ENCODE results near the gene SORL1.

Gene SORL1

DNA sequence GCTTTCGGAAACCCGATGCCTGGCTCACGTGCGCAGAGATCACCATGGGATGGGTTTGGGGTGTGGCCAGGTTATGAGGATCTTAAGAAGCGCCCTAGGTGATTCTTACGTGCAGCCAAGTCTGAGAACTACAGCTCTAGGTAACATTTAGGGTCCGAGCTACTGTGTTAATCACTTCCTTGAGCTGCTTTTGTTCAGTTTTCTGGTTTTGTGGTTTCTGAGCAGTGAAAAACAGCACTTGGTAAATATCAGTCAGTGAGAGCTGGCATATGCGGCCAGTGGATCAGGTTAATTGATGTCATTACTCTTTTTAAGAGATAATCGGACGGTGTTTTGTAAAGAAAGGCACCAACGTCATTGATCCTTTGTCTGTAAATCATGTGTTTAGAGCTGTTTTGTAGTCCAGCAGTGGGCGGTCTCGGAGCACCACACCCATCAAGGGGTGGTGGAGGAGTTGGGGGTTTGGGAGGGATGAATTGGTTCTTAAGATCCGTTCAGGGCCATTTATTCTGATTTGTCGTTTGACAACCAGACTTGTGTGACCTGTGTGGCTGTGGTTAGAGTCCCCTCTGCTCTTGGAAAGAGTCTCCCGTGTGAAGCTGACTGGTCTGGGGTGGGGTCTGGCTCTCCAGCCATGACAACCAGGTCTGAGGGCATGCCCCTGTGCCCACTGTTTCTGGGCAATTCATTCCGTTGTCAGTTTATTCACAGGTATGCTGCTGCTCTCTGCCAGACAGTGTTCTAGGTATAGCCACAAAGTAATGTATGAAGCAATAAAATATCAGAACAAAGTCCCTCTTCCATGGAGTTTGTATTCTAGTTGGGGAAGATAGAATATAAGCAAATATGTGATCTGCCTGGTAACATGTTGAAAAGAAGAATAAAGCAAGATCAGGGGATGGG is 62.6 kb downstream of the SORL1 start:
- no peaks in the 10 kb centered on the region for H3K27me3 ChIP-seq (ENCODE audit: low read depth, low read length)
- peaks cover 0 to 3% of the 10 kb centered on the region in 2 donors for H3K36me3 ChIP-seq (ENCODE audit: control insufficient read depth in 1 of 2, insufficient read depth in 2 of 2, low read length in 2 of 2)
- no peaks in the 10 kb centered on the region for H3K4me1 ChIP-seq (ENCODE audit: control insufficient read depth in 1 of 2, insufficient read depth in 2 of 2, low read length in 2 of 2)
- H3K27ac ChIP-seq (ENCODE audit: low read length), result no peak overlapping the region
- no peak overlapping the region for H3K4me3 ChIP-seq (ENCODE audit: low read depth in 1 of 2, low read length in 2 of 2)
- no peaks in the 10 kb centered on the region for H3K9me3 ChIP-seq (ENCODE audit: control insufficient read depth in 1 of 2, low read length in 2 of 2)

DNA sequence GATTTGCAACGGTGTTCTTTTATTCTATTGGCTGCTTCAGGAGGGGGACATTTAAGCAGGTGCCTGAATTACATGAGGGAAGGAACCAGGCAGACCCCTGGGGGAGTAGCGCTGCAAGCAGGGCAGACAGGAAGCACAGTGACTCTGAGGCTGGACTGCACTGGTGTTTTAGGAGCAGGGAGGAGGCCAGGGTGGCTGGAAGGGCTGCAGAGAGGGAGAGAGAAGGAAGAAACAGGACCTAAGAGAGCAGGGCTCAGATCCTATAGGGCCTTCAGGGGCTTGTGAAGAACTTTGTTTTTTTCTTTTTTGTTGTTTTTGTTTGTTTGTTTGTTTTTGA is 63.2 kb downstream of the SORL1 start:
- H3K27ac ChIP-seq (ENCODE audit: low read length), result no peak overlapping the region
- H3K4me3 ChIP-seq (ENCODE audit: low read depth in 1 of 2, low read length in 2 of 2), result no peak overlapping the region
- no peaks in the 10 kb centered on the region for H3K27me3 ChIP-seq (ENCODE audit: low read depth, low read length)
- peaks cover 0 to 3% of the 10 kb centered on the region in 2 donors for H3K36me3 ChIP-seq (ENCODE audit: control insufficient read depth in 1 of 2, insufficient read depth in 2 of 2, low read length in 2 of 2)
- H3K4me1 ChIP-seq (ENCODE audit: control insufficient read depth in 1 of 2, insufficient read depth in 2 of 2, low read length in 2 of 2), result peaks cover 0 to 2% of the 10 kb centered on the region in 2 donors
- H3K9me3 ChIP-seq (ENCODE audit: control insufficient read depth in 1 of 2, low read length in 2 of 2), result no peaks in the 10 kb centered on the region

DNA sequence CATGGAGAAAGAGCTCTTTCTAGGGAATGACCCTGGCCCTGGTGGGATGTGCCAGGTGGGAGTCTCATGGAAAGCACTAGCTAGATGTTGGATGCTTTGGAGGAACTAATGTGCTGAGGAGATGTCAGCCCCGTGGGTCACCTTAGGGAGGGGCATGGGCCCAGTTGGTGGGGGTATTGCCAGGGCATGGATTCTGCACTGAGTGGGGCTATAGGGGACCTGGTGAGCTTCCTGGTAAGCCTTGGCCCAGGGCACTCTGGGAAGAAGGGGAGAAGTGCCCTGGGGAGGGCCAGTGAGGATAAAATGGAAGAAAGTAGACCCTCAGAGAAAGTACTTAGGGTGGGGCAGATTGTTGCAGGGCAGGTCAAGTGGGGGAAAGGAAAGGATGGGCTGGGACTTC is 65.9 kb downstream of the SORL1 start:
- Histone ChIP-seq H3K4me3 (ENCODE audit: low read depth in 1 of 2, low read length in 2 of 2) (no peak overlapping the region), H3K27me3 (ENCODE audit: low read depth, low read length) (no peaks in the 10 kb centered on the region), H3K4me1 (ENCODE audit: control insufficient read depth in 1 of 2, insufficient read depth in 2 of 2, low read length in 2 of 2) (peaks cover 0 to 9% of the 10 kb centered on the region in 2 donors), H3K27ac (ENCODE audit: low read length) (no peak overlapping the region), H3K36me3 (ENCODE audit: control insufficient read depth in 1 of 2, insufficient read depth in 2 of 2, low read length in 2 of 2) (peaks cover 0 to 6% of the 10 kb centered on the region in 2 donors), H3K9me3 (ENCODE audit: control insufficient read depth in 1 of 2, low read length in 2 of 2) (no peaks in the 10 kb centered on the region)

DNA sequence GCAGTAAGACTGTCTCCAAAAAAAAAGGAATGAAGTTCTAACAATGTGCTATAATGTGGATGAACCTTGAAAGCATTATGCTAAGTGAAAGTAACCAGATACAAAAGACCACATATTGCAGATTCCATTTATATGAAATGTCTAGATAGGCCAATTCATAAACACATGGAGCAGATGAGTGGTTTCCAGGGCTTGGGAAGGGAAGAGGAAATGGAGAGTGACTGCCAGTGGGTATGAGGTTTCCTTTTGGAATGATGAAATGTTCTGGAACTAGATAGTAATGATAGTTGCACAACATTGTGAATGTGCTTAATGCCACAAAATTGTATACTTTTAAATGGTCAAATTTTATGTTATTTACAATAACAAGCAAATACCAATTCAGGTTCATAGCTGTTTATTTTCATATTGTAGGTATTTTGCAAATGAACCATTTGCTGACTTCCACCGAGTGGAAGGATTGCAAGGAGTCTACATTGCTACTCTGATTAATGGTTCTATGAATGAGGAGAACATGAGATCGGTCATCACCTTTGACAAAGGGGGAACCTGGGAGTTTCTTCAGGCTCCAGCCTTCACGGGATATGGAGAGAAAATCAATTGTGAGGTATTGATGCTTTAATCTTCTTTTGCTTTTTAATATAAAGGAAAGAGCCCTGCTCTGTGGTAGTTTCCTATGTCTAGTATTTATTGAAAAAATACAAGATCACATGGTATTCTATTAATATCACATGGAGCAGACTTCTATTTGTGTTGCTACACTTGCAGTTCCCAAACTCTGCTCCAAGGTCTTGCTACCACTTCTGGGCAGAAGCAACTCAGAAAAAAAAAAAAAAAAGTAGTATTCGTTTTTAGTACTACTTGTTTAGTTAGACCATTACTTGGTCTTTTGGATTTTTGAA is 68.4 kb downstream of the SORL1 start:
- H3K36me3 ChIP-seq (ENCODE audit: control insufficient read depth in 1 of 2, insufficient read depth in 2 of 2, low read length in 2 of 2), result peaks cover 3 to 4% of the 10 kb centered on the region in 2 donors
- no peak overlapping the region for H3K4me3 ChIP-seq (ENCODE audit: low read depth in 1 of 2, low read length in 2 of 2)
- H3K9me3 ChIP-seq (ENCODE audit: control insufficient read depth in 1 of 2, low read length in 2 of 2), result peaks cover 4 to 6% of the 10 kb centered on the region in 2 donors
- no peak overlapping the region for H3K27ac ChIP-seq (ENCODE audit: low read length)
- peaks cover 0 to 9% of the 10 kb centered on the region in 2 donors for H3K4me1 ChIP-seq (ENCODE audit: control insufficient read depth in 1 of 2, insufficient read depth in 2 of 2, low read length in 2 of 2)
- no peaks in the 10 kb centered on the region for H3K27me3 ChIP-seq (ENCODE audit: low read depth, low read length)

DNA sequence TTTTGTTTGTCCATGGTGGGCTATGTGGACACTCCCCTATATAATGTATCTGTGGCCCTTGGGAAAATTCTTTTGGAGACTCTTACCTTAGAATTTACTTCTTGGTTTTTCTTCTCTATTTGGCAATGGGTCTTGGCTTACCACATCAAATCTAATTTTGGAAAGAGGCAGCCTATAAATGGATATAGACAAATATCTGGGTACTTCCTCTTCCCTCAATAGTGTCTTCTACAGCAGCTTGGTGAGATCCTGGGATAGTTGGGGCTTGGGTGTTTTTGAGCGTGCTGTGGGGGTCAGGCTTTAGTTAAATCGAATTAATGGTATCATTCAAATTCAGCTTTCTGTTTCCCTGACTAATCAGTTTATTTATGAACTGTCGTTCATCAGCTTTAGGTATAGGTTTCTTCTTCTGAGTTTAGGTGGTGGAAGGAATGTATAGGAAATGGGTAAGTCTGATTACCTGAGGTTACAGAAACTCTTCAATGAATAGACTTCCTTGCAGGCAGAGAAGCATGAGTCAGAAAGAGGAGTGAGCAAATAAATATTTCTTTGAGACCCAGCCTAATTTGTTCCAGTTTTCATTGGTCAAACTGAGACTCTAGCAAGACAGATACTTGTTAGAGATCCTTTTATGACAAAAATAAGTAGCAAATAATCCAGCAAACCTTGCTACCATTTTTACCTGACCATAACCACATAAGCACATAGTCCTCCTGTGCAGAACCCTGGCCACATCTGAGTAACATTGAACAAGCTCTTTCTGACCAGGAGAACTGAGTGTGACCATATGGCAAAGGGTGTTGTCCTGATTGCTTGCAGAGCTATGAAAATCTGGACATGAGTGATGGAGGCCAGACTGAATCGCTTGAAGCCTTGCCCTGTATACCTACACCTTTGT is 69.3 kb downstream of the SORL1 start:
- Histone ChIP-seq H3K4me3 (ENCODE audit: low read depth in 1 of 2, low read length in 2 of 2) (no peak overlapping the region), H3K4me1 (ENCODE audit: control insufficient read depth in 1 of 2, insufficient read depth in 2 of 2, low read length in 2 of 2) (peaks cover 0 to 9% of the 10 kb centered on the region in 2 donors), H3K27ac (ENCODE audit: low read length) (no peak overlapping the region), H3K27me3 (ENCODE audit: low read depth, low read length) (no peaks in the 10 kb centered on the region), H3K36me3 (ENCODE audit: control insufficient read depth in 1 of 2, insufficient read depth in 2 of 2, low read length in 2 of 2) (peaks cover 3 to 4% of the 10 kb centered on the region in 2 donors), H3K9me3 (ENCODE audit: control insufficient read depth in 1 of 2, low read length in 2 of 2) (peaks cover 4 to 7% of the 10 kb centered on the region in 2 donors)

DNA sequence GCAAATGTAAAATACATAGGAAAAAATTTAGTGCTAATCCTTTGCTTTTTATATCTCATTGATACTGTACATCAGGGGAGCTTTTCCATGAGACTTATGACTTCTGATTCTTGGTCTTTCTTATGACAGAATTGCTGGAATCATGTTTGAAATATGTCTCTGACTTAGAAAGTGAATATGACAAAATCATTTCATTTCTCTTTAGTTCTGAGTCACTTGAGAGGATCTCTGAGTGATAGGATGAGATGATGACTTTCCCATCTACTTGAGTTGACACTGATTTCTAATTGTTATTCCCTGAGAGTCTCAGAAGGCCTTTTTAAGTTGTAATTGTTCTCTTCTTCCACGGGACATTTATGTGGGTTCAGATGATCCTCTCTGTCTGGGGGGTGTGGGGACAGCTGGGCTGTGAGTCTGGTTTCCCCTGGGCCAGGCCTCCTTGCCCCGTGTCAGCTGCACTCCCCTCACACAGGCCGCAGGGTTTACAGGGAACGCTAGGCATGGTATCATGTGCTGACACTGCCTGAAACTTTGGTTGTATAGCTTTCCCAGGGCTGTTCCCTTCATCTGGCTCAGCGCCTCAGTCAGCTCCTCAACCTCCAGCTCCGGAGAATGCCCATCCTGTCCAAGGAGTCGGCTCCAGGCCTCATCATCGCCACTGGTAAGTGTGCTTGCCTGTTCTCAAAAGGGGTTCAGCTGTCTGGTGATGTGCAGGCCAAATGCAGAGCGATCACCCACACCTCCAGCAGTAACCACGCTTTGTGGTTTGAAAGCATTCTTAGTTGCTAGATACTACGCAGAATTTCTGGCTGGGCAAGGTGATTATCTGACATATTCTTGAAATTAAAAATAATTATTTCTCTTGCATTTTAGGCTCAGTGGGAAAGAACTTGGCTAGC is 70.2 kb downstream of the SORL1 start:
- Histone ChIP-seq H3K36me3 (ENCODE audit: control insufficient read depth in 1 of 2, insufficient read depth in 2 of 2, low read length in 2 of 2) (peaks cover 3 to 4% of the 10 kb centered on the region in 2 donors), H3K27ac (ENCODE audit: low read length) (no peak overlapping the region), H3K9me3 (ENCODE audit: control insufficient read depth in 1 of 2, low read length in 2 of 2) (peaks cover 4 to 7% of the 10 kb centered on the region in 2 donors), H3K4me1 (ENCODE audit: control insufficient read depth in 1 of 2, insufficient read depth in 2 of 2, low read length in 2 of 2) (peaks cover 0 to 9% of the 10 kb centered on the region in 2 donors), H3K4me3 (ENCODE audit: low read depth in 1 of 2, low read length in 2 of 2) (no peak overlapping the region), H3K27me3 (ENCODE audit: low read depth, low read length) (no peaks in the 10 kb centered on the region)

DNA sequence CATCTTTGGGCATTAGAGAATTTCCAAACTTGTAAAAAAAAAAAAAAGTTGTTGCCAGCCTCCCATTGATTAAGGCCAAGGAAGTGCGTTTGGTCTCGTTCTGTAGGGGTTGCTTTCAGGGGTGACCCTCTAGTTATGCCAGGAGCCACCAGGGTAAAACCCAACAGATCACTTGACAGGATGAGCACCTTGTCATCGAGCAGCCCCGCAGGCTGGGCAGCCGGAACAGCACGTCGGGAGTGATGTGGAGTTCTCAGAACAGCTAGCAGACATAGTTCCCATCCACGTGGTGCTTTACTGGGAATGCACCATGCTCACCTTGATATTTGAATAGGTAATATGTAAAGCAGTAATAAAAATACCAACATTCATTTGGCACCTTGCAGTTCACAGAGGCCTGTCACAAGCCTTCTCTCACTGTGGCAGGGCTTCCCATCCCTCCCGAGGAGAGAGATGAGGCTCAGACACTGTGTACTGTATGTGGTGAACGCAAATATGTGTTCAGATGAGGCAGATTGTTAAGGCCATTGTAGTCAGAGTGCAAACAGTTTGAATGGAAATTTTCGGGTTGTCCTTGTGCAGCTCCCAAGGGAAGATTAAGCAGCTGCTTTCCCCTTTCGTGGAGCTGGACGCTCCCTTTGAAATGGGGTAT is 71.6 kb downstream of the SORL1 start:
- H3K27me3 ChIP-seq (ENCODE audit: low read depth, low read length), result no peaks in the 10 kb centered on the region
- peaks cover 3 to 4% of the 10 kb centered on the region in 2 donors for H3K36me3 ChIP-seq (ENCODE audit: control insufficient read depth in 1 of 2, insufficient read depth in 2 of 2, low read length in 2 of 2)
- no peak overlapping the region for H3K4me3 ChIP-seq (ENCODE audit: low read depth in 1 of 2, low read length in 2 of 2)
- peaks cover 0 to 9% of the 10 kb centered on the region in 2 donors for H3K4me1 ChIP-seq (ENCODE audit: control insufficient read depth in 1 of 2, insufficient read depth in 2 of 2, low read length in 2 of 2)
- peaks cover 4 to 7% of the 10 kb centered on the region in 2 donors for H3K9me3 ChIP-seq (ENCODE audit: control insufficient read depth in 1 of 2, low read length in 2 of 2)
- H3K27ac ChIP-seq (ENCODE audit: low read length), result no peak overlapping the region

DNA sequence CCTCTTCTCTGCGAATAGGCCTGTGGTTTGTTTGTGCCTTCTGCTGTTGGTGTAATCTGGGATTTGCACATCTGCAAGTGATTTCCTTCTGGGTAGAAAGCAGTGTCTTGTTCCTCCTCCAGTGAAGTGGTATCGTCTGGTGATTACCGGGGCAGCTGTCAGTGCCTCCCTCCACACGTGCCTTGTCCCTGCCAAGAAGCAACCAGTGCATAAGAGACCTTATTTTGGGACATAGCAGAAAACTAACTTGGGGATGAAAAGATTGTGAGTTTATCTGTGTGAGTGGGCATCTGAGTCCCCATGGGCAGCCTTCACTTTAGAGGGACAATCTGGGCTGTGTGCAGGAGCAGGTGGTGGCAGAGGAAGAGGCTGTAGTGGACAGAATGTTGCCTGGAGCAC is 72.1 kb downstream of the SORL1 start:
- peaks cover 4 to 7% of the 10 kb centered on the region in 2 donors for H3K9me3 ChIP-seq (ENCODE audit: control insufficient read depth in 1 of 2, low read length in 2 of 2)
- peaks cover 0 to 9% of the 10 kb centered on the region in 2 donors for H3K4me1 ChIP-seq (ENCODE audit: control insufficient read depth in 1 of 2, insufficient read depth in 2 of 2, low read length in 2 of 2)
- peaks cover 3 to 4% of the 10 kb centered on the region in 2 donors for H3K36me3 ChIP-seq (ENCODE audit: control insufficient read depth in 1 of 2, insufficient read depth in 2 of 2, low read length in 2 of 2)
- no peak overlapping the region for H3K27ac ChIP-seq (ENCODE audit: low read length)
- H3K4me3 ChIP-seq (ENCODE audit: low read depth in 1 of 2, low read length in 2 of 2), result no peak overlapping the region
- no peaks in the 10 kb centered on the region for H3K27me3 ChIP-seq (ENCODE audit: low read depth, low read length)

DNA sequence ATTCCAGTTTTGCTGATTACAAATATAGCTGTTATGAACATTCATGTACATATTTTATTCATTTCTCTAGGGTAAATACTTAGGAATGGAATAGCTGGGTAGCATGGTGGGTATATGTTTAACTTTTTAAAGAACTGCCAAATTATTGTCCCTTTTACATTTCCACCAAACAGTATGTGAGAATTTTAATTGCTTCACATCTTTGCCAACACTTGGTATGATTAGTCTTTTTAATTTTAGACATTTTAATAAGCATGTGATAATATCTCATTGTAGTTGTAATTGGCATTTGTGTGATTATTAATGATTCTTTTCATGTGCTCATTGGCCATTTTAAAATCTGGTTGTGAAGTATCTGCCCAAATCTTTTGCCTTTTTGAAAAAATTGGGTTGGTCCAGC is 73.3 kb downstream of the SORL1 start:
- H3K4me1 ChIP-seq (ENCODE audit: control insufficient read depth in 1 of 2, insufficient read depth in 2 of 2, low read length in 2 of 2), result peaks cover 0 to 6% of the 10 kb centered on the region in 2 donors
- no peaks in the 10 kb centered on the region for H3K27me3 ChIP-seq (ENCODE audit: low read depth, low read length)
- H3K9me3 ChIP-seq (ENCODE audit: control insufficient read depth in 1 of 2, low read length in 2 of 2), result peaks cover 10 to 12% of the 10 kb centered on the region in 2 donors

DNA sequence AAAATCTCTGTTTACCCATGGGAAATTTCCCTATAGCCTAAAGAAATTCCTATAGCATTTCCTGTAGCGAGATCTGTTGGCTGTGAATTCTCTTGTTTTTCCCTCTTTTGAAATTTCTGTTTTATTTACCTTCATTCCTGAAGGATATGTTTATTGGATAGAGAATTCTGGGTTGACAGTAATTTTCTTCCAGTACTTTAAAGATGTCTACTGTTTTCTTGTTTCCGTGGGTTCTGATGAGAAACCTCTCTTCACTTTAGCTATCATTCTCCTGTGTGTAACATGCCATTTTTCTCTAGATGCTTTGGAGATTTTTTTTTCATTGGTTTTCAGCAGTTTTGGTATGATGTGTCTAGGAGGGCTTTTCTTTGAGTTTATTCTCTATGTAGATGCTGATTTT is 78.1 kb downstream of the SORL1 start:
- no peaks in the 10 kb centered on the region for H3K36me3 ChIP-seq (ENCODE audit: control insufficient read depth in 1 of 2, insufficient read depth in 2 of 2, low read length in 2 of 2)
- H3K27me3 ChIP-seq (ENCODE audit: low read depth, low read length), result no peaks in the 10 kb centered on the region
- peaks cover 8 to 9% of the 10 kb centered on the region in 2 donors for H3K9me3 ChIP-seq (ENCODE audit: control insufficient read depth in 1 of 2, low read length in 2 of 2)
- no peak overlapping the region for H3K4me3 ChIP-seq (ENCODE audit: low read depth in 1 of 2, low read length in 2 of 2)
- no peak overlapping the region for H3K27ac ChIP-seq (ENCODE audit: low read length)
- no peaks in the 10 kb centered on the region for H3K4me1 ChIP-seq (ENCODE audit: control insufficient read depth in 1 of 2, insufficient read depth in 2 of 2, low read length in 2 of 2)

More for the DNA sequence above, 73.3 kb downstream of the SORL1 start:
- no peak overlapping the region for H3K4me3 ChIP-seq (ENCODE audit: low read depth in 1 of 2, low read length in 2 of 2)
- peaks cover 3 to 4% of the 10 kb centered on the region in 2 donors for H3K36me3 ChIP-seq (ENCODE audit: control insufficient read depth in 1 of 2, insufficient read depth in 2 of 2, low read length in 2 of 2)
- H3K27ac ChIP-seq (ENCODE audit: low read length), result no peak overlapping the region
